ENCODE data around the gene DLG1.
"Not testable (repeated sequence)": the region's sequence is repeated elsewhere in the genome, so short reads cannot be mapped to it uniquely, and the experiment has no call there.

The DLG1 gene

DNA sequence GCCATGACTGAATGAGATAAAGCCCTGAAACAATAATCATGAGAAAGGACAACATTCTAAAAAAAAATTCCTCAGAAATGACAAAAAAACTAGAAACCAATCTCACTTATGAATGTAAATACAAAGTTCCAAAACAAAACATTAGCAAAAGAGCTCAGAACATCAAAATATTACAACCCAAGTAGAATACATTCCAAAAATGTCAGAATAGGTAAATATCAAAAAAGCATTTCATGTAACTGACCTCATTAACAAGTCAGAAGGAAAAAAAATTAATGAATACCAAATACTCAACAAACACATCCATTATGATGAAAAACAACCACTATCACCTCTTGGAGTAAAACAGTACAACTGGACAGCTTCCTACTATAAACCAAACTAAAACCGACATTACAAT, 93.1 kb downstream of the DLG1 start:
- DNase-seq = no peak

GRCh38 chr3:197204736-197205135, 93.7 kb downstream of the DLG1 start:
- DNase-seq = no peak

GRCh38 chr3:197203714-197204146, 94.7 kb downstream of the DLG1 start:
- no peak for DNase-seq

- no peak for DNase-seq
These were observed 95.7 kb downstream of the DLG1 start for GRCh38 chr3:197202694-197203093.

DNA sequence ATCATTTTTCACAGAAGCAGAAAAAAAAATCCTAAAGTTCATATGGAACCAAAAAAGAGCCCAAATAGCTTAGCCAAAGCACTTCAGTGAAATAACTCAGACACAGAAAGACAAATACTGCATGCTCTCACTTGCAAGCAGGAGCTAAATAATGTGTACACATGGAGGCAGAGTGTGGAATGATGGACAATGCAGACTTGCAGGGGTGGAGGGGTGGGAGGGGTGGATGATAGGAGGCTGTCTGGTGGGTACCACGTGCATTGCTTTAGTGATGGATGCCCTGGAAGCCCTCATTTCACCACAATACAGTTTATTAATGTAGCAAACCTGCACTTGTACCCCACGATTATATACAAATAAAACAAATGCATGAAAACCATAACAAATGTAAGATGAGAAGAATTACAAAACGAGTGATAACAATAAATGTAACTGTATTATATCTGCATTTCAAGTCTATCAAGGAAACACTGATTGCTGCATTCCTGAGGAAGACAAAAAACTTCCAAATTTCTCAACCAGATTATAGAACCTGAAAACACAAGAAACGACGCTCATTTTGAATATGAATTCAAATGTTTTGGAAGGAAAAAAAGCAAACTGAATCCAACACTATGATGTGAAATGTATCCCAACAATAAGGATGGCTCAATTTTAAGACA, 96.5 kb downstream of the DLG1 start:
- no peak for DNase-seq

DNA sequence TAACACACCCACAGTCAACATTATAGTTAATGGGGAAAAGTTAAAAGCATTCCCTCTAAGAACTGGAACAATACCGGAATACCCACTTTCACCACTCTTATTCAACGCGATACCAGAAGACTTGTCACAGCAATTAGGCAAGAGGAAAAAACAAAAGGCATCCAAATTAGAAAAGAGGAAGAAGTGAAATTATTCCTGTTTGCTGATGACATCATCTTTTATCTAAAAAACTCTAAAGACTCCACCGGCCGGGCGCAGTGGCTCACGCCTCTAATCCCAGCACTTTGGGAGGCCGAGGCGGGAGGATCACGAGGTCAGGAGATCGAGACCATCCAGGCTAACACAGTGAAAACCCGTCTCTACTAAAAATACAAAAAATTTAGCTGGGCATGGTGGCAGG, 97.6 kb downstream of the DLG1 start:
- DNase-seq = not testable (repeated sequence)

- no peak for DNase-seq
These were observed 101.1 kb downstream of the DLG1 start for GRCh38 chr3:197197334-197197733.

GRCh38 chr3:197196192-197196591, 102.2 kb downstream of the DLG1 start:
- no peak for DNase-seq

- no peak for DNase-seq
These were observed 103.1 kb downstream of the DLG1 start for GRCh38 chr3:197195326-197195725.

- DNase-seq = not testable (repeated sequence)
These were observed 104.7 kb downstream of the DLG1 start for GRCh38 chr3:197193759-197194158.

- no peak for DNase-seq
These were observed 106.5 kb downstream of the DLG1 start for GRCh38 chr3:197191897-197192296.

GRCh38 chr3:197189623-197190022, 108.8 kb downstream of the DLG1 start:
- DNase-seq = no peak

DNA sequence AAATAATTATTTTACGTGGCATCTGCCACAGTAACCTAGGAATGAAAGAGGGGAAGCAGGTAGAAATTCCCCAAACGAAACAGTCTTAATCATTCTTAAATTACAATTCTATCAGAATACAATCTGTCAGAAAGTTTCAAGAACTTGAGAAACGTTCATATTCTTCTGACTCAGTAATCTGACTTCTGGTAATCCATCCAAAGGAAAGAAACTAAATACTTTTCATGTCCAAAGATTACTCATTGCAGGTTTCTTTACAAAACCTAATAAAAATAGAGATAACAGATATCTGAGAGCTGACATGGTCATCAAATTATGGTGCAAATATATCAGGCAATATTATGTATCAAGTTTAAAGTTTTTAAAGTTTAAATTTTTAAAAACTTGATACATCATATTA, 109.4 kb downstream of the DLG1 start:
- no peak for DNase-seq

DNA sequence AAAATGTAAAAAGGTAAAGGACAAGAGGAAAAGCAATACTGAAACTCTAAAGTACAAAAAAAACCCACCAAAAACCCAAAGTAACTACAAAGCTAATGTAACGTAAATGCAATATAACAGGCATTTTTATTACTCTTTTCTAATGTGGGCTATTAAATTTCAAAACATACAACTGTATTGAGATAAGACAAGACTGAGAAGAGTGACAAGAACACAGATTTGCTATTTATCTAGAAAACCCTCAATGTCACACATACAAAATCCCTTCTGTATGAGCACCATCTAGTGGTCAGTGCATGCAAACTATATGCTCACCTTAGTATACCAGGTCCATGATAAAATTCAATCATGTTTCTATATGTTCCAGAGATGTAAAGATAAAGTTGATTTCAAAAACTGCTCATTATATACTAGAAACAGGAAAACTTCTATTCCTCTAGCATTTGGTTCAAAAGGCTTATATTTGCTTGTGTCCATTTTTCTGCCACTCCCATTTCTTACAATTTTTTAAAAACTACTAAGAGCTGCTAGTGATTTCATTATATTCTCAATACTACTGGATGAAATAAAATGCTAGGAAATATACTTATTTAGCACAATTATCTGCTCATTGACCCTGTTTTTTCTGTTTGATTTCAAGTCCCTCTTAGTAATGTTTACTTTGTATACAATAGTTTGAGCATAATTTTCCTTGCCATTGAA, 111.4 kb downstream of the DLG1 start:
- no peak for DNase-seq

DNA sequence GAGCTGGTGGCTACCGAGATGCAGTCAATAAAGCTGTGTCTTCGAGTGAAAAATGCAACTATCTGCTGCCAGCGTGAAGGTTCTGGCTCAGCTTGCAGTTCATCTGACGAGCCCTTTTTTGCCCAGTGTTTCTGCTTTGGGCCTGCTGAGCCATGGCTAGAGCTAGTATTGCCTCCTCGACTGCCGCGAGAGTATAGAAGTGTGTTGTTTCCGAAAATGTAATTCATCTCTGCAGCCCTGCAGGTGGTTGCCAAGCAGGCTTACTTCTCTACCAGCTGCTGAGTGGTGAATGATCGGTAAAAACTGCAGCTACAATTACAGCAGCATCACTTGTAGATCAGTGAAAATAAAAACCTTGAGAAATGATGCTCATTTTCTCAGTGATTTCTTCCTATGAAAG, 114.8 kb downstream of the DLG1 start:
- no peak for DNase-seq

DNA sequence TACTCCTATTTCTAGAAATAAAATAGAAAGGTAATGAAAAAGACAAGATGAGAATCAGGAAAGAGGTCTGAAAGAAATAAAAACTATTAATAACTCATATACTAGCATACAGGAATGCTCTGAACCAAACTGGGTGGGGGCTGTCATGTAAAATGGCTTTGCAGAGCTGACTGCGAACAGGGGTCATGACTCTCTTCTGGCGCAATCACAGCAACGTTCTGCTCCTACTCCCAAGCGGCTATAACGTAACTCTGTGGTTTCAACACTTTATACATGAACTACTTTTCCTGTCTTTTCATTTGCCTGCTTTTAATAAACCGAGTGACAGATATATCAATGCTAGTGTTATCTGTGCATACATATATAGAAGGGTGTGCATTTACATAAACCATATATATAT, 116.7 kb downstream of the DLG1 start:
- DNase-seq = no peak

GRCh38 chr3:197178998-197179397, 119.4 kb downstream of the DLG1 start:
- no peak for DNase-seq

- no peak for DNase-seq
These were observed 122.9 kb downstream of the DLG1 start for GRCh38 chr3:197175503-197175902.

GRCh38 chr3:197174927-197175326, 123.5 kb downstream of the DLG1 start:
- no peak for DNase-seq

GRCh38 chr3:197173620-197174019, 124.8 kb downstream of the DLG1 start:
- no peak for DNase-seq

DNA sequence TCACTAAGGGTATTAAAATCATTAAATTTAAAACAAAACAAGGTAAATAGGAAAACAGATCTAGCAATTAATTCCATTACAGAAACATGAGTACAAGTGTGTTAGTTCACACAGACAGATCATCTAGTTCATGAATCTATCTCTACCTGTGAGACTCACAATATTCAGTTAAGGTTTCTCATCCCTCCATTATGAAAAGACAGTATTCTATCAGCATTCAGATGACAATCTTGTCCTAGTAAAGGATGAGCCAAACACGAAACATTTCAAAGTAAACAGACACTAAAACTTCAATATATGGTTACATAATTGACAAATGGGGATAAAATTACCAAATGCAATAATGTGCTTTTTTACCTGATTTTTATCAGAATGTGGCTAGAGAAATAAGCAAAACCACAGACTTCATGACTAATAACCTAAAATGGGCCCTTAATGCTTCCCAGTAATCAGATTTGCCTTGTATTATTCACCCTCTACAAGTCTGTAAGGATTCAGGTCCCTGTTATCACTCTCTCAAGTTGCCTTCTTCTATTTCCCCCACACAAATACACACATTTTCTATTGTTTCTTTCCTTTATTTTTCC, 126.8 kb downstream of the DLG1 start:
- no peak for DNase-seq

DNA sequence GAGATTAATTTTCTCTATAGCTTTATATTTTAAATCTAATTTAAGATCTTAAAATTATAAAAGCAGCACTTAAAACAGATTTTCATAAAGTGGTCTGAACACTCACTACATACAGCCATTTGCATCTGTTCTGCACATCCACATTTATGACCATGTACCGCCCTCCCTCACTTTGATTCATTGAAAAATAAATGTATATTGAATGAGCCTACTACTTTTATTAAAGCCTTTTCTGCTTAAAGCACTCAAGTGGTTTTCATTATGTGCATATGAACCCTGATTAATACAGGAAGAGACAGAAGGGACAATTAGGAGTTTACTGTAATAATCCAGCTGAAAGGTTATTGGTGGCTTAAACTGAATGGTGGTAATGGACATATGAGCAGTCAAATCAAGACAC, 129.4 kb downstream of the DLG1 start:
- no peak for DNase-seq

GRCh38 chr3:197168606-197169005, 129.8 kb downstream of the DLG1 start:
- no peak for DNase-seq

- DNase-seq = no peak
These were observed 130.3 kb downstream of the DLG1 start for GRCh38 chr3:197168063-197168462.

All from activated gamma-delta T cell (primary cell).